HG02884 (cell line): Measurements from ENCODE around the gene PAXX.

Experiments used
- ATAC-seq: cut with Tn5 transposase; IDR thresholded peaks from one replicate; pipeline ENCODE4 v1.9.1; 2021; ENCODE audit warnings: mild to moderate bottlenecking, moderate library complexity; ENCODE audit not compliant: unreplicated experiment

Gene PAXX

DNA sequence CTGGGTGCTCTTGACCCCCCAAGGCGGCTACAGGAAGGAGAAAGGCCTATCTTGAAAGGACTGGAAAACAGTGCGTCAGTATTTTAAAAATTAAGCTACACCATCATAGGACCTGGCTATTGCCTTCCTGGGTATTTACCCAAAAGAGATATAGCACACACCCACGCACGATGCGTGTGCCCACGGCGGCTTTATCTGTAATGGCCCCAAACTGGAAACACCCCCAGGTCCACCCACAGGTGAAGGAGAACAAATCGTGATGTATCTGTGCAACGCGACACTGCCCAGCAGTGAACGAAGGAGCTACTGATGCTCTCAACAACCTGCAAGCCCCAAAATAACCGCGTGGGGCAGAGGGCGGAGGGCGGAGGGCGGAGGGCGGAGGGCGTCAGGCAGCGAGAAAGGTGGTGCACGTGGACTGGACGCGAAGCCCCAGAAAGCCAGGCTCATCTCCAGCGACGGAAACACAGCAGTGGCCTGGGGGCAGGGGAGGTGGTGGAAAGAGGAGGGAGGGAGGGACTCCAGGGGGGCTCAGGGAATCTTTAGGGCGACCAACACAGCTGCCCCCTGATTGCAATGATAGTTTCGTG is 27.3 kb upstream of the PAXX start:
- ATAC-seq = no peak

GRCh38 chr9:136965771-136966484 is 26.3 kb upstream of the PAXX start:
- no peak for ATAC-seq

- no peak for ATAC-seq
These were observed 23.7 kb upstream of the PAXX start for GRCh38 chr9:136968333-136969127.

GRCh38 chr9:136969150-136969549 is 23.1 kb upstream of the PAXX start:
- no peak for ATAC-seq

DNA sequence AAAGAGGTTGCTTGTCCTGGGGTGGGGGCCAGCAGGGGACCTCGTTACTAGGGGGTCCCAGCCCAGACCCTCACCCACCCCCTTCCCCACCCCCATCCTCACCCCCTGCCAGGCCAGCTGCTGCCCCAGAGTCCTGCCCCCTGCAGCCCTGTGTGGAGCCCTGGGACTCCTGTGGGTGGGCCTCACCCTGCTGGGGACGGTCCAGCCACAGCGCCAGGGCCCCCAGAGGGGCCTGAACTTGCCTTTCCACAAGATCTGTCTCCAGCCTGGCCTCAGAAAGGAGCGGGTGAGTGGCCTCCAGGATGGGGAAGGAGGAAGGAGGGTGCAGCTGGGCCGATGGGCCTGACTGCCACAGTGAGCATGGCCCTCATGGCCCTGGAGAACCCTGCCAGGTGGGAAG is 22.4 kb upstream of the PAXX start:
- no peak for ATAC-seq

GRCh38 chr9:136970361-136970760 is 21.9 kb upstream of the PAXX start:
- ATAC-seq = no peak

DNA sequence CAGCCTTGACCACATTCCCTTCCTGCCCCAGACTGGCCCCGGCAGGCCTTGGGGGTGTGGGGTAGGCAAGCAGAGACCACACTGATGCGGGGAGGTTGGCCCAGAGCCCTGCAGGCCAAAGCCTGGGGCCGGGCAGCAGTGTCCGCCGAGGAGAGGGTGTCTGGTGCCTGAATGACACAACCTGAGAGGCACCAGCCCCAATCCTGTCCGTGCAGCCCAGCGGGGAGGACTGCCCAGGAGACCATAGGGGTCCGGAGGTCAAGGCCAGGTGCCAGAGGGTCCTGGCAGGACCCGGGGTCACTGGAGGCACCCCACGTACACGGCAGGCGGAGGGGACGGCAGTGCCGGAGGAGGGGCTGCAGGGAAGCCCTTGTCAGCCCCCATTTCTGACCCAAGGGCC is 20.5 kb upstream of the PAXX start:
- ATAC-seq = no peak

- no peak for ATAC-seq
These were observed 19.9 kb upstream of the PAXX start for GRCh38 chr9:136972335-136972734.

GRCh38 chr9:136972743-136973142 is 19.5 kb upstream of the PAXX start:
- ATAC-seq = no peak

GRCh38 chr9:136973618-136974617 is 18.3 kb upstream of the PAXX start:
- no peak for ATAC-seq

DNA sequence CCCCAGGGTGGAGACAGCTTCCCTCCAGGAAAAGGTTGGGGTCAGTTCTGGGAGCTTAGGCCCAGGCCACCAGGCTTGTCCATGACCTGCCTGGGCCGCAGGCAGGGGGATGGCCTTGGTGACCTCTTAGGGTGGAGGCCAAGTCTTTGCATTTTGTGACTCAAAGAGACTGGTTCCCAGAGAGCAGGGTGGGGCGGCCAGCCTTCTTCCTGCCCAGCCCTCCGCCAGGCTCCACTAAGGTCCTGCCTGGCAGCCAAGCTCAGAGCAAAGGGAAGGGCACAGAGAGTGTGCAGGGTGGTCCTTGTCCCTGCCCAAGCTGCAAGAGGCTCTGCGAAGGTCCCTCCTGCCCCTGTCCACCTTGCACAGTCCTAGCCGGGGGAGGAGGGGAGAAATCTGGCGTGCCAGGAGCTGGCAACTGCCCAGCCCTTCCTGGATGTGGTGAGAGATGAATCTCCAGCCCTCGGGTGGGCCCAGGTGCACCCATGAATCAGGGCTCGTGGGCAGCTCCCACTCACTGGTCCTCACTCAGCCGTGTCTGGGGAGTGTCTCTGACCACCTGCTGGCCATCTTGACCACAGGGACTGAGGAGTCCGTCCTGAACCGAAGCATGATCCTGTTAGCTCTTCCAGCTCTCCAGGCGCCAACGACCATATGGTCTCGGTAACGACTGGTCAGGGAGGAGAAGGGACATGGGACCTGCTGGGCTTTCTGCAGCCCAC is 17.2 kb upstream of the PAXX start:
- ATAC-seq = no peak

- no peak for ATAC-seq
These were observed 16.6 kb upstream of the PAXX start for GRCh38 chr9:136975644-136976043.

DNA sequence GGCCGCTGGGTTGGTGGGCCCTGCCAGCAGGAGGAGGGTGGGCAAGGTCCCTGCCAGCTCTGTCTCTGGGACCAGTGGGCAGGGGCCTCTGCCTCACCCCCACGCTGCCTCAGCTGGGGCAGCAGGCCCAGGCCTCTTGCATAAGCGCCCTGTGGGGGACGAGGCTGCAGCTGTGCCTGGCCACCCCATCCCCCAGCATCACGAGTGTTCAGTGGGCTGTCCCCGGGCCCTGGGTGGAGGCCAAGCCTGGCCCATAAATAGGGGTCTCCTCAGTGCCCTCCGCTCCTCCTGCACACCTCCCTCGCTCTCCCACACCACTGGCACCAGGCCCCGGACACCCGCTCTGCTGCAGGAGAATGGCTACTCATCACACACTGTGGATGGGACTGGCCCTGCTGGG is 15.0 kb upstream of the PAXX start, which contains the start of gene PTGDS:
Gene PTGDS (plus strand): TSS at position 282 of the 400 bp plus-strand sequence. CDS start 75 bp downstream, at position 357.
- ATAC-seq = no peak

DNA sequence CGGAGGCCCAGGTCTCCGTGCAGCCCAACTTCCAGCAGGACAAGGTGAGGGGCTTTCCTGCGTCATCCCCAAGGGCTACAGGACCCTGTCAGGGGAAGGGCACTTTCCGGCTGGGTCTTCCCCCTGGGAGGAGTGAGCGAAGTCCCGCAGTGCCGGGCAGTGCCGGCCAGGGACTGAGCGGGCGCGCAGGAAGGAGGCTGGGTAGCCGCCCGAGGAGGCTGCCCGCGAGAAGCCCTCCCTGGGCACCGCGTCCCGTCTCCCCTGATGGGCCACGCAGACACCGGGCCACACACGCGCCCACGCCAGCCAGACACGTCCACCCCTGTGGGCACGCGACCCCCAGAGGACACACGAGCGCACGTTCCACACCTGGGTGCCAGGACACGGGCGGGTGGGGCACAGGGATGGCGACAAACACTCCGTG is 14.6 kb upstream of the PAXX start:
- ATAC-seq = no peak

- ATAC-seq = no peak
These were observed 14.0 kb upstream of the PAXX start for GRCh38 chr9:136978073-136978864.

- ATAC-seq = no peak
These were observed 13.2 kb upstream of the PAXX start for GRCh38 chr9:136978865-136979544.

- no peak for ATAC-seq
These were observed 12.2 kb upstream of the PAXX start for GRCh38 chr9:136979769-136980587.
